Esophagus muscularis mucosa (tissue), 3 donors: ENCODE measurements around the gene TBC1D8.

Experiments
- POLR2A ChIP-seq: fragments of 450-650 bp; IDR thresholded peaks from one replicate; pipeline ENCODE4 v1.6.1; 2017; ENCODE audit warnings: antibody characterized with exemption, moderate library complexity, mild to moderate bottlenecking, low read depth
- TF ChIP-seq, protein P1 (sequence below), 3 experiments: fragments of 200-600 bp in 2 of 3; fragments of 450-650 bp in 1 of 3; sonication (generic) in 2 of 3; IDR thresholded peaks; one replicate each; pipeline ENCODE4 v1.5.1; 2017 to 2019; ENCODE audit warnings: antibody characterized with exemption in 3 of 3, mild to moderate bottlenecking in 2 of 3, moderate library complexity in 1 of 3

DNA sequence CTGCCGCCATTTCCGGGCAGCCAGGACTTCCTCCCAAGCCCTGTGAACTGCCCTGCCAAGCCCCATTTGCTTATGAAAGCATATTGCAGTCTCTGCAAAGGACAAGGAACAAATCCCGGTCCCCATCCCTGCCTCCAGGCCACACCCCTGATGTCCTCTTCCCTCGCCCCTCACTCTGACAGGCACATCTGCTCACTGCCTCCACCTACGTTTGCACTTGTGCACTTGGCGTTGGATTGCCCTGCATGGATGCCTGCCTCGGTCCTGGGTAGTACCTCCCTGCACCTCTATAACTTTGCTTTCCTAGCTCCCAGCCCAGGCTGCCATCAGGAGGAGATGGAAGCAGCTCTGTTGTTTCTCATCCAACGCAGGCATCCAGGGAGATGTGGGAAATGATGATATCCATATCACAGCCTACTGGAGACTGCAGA, 168.7 kb downstream of the TBC1D8 start:
- TF ChIP-seq, protein P1, sequence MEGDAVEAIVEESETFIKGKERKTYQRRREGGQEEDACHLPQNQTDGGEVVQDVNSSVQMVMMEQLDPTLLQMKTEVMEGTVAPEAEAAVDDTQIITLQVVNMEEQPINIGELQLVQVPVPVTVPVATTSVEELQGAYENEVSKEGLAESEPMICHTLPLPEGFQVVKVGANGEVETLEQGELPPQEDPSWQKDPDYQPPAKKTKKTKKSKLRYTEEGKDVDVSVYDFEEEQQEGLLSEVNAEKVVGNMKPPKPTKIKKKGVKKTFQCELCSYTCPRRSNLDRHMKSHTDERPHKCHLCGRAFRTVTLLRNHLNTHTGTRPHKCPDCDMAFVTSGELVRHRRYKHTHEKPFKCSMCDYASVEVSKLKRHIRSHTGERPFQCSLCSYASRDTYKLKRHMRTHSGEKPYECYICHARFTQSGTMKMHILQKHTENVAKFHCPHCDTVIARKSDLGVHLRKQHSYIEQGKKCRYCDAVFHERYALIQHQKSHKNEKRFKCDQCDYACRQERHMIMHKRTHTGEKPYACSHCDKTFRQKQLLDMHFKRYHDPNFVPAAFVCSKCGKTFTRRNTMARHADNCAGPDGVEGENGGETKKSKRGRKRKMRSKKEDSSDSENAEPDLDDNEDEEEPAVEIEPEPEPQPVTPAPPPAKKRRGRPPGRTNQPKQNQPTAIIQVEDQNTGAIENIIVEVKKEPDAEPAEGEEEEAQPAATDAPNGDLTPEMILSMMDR (IDR thresholded peaks at IDR 0.05), result no peak
- no peak for TF ChIP-seq POLR2A
